HG03457 (cell line): ENCODE data around the gene CYTH4.
"Not testable (repeated sequence)": the region's sequence is repeated elsewhere in the genome, so short reads cannot be mapped to it uniquely, and the experiment has no call there.

Experiments
- ATAC-seq: cut with Tn5 transposase; IDR thresholded peaks from one replicate; pipeline ENCODE4 v1.9.1; 2021; ENCODE audit warnings: moderate number of reproducible peaks; ENCODE audit not compliant: unreplicated experiment

Gene CYTH4

GRCh38 chr22:37325039-37325395, 42.7 kb downstream of the CYTH4 start:
- no peak for ATAC-seq

- ATAC-seq: no peak
These were observed 44.4 kb downstream of the CYTH4 start for GRCh38 chr22:37326726-37327125.

- no peak for ATAC-seq
These were observed 45.7 kb downstream of the CYTH4 start for GRCh38 chr22:37328017-37328416.

GRCh38 chr22:37328538-37329237, 46.4 kb downstream of the CYTH4 start:
- ATAC-seq: not testable (repeated sequence)

GRCh38 chr22:37329238-37330140, 47.2 kb downstream of the CYTH4 start:
- ATAC-seq: no peak

GRCh38 chr22:37330200-37331033, 48.1 kb downstream of the CYTH4 start:
- no peak for ATAC-seq

GRCh38 chr22:37331034-37331428, 48.7 kb downstream of the CYTH4 start:
- ATAC-seq: no peak

- no peak for ATAC-seq
These were observed 49.7 kb downstream of the CYTH4 start for GRCh38 chr22:37331856-37332536.

GRCh38 chr22:37333724-37334460, 51.6 kb downstream of the CYTH4 start:
- no peak for ATAC-seq

GRCh38 chr22:37334461-37334858, 52.2 kb downstream of the CYTH4 start:
- no peak for ATAC-seq

GRCh38 chr22:37334859-37335805, 52.8 kb downstream of the CYTH4 start:
- ATAC-seq: no peak

- no peak for ATAC-seq
These were observed 53.5 kb downstream of the CYTH4 start for GRCh38 chr22:37335806-37336199.

GRCh38 chr22:37336579-37336978, 54.3 kb downstream of the CYTH4 start:
- no peak for ATAC-seq

- no peak for ATAC-seq
These were observed 55.1 kb downstream of the CYTH4 start for GRCh38 chr22:37337204-37337943.

- ATAC-seq: no peak
These were observed 56.4 kb downstream of the CYTH4 start for GRCh38 chr22:37338539-37339246.

- ATAC-seq: no peak
These were observed 58.3 kb downstream of the CYTH4 start for GRCh38 chr22:37340331-37341262.

- ATAC-seq: no peak
These were observed 59.8 kb downstream of the CYTH4 start for GRCh38 chr22:37342065-37342464.
